ENCODE measurements around the gene ALPI. TPM values are rescaled to one million over a fixed set of nuclear protein-coding genes. Genes with fewer than 3 reads are reported as not detected.
"Not testable (repeated sequence)": the region's sequence is repeated elsewhere in the genome, so short reads cannot be mapped to it uniquely, and the experiment has no call there.

Gene ALPI
- total and polyA plus RNA-seq, 9 of the 15 experiments (the other 6 are each of a cell fraction or from before 2014, with no cell fraction given) = not detected

DNA sequence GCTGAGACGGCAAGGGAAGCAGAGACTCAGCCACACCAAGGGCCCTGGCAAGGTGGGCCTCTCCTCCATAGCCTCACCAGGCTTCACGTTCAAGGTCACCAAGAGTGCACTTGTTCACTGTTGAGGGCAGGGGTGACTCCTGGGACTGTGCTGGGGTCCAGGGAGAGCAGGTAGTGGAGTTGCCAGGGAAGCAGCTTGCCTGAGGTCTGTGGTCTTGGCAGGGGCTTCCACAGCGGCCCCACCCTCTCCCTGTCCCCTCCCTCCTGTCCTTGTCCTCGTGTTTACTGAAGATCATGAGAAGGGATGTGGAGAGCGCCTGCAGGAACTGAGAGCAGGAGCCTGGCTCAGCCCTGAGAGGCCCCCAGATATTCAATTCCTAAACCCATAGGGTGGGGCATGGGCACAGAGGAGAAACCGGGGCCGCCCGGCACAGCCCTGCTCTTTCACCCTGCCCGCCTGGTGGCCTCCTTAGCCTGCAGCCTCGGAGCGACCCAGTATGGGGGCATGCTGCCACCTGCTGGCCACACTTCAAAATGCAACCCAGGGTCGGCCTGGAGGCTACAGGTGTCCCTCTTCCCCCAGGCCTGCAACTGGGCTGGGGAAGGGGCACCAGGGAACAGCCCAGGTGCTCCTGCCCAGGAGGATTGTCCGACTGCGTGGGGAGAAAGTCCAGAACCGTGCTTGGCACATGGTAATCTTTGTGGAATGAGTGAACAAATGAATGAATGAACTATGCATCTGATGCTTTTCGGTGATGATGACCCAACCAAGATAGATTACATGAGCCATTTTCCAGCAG, 15.5 kb upstream of the ALPI start:
- H3K4me2 ChIP-seq (ENCODE audit: insufficient read depth, low read length); H3K79me2 ChIP-seq (ENCODE audit: control insufficient read depth, insufficient read depth, low read length); H4K20me1 ChIP-seq (replicated peaks; ENCODE audit: control insufficient read depth, insufficient read depth, low read length); POLR2A ChIA-PET; BruUV-seq (replicated peaks); H3K9me3 ChIP-seq (replicated peaks; ENCODE audit: control insufficient read depth, insufficient read depth, low read depth, low read length); H3K4me3 ChIP-seq; H3K9ac ChIP-seq (ENCODE audit: insufficient read depth in 1 of 2, low read depth in 2 of 2, low read length in 2 of 2); H3K9me1 ChIP-seq (ENCODE audit: control insufficient read depth, insufficient read depth, low read length); FAIRE-seq; in situ Hi-C loops (cut with MboI); H3K36me3 ChIP-seq (ENCODE audit: control insufficient read depth, insufficient read depth, low read length); H2AFZ ChIP-seq (ENCODE audit: low read depth, low read length); H3K27ac ChIP-seq (ENCODE audit: extremely low read depth, low read depth, low read length); TF ChIP-seq REST (CRISPR knock-in tag; IDR thresholded peaks at IDR 0.05; ENCODE audit: low read depth): not testable (repeated sequence)
- WGBS (ENCODE audit: insufficient coverage, low coverage, missing lambda C conversion rate) = 10% methylated on average over 10 of the region's 16 CpGs
- DNase-seq (ENCODE audit: extremely low read depth in 1 of 4, low spot score in 3 of 4) (peak; percentile 68 to 72 (median 70)), ATAC-seq (peak; percentile 90)
- intact Hi-C loops (cut with micrococcal nuclease) = loop anchor here (2.0 to 5.0 kb wide), 3 partner anchors 73 to 588 kb away; no protein-coding TSS in a partner anchor
- H3K4me1 ChIP-seq (replicated peaks in 1 of 2; ENCODE audit: control insufficient read depth in 2 of 2, insufficient read depth in 2 of 2, low read length in 2 of 2) = peaks cover 0 to 12% of the 10 kb centered on the region in 2 experiments; a peak in 2 of 5 replicates
- peaks cover 0 to 24% of the 10 kb centered on the region in 2 experiments; a peak in 3 of 5 replicates for H3K27me3 ChIP-seq (ENCODE audit: control insufficient read depth in 2 of 2, insufficient read depth in 2 of 2, low read length in 2 of 2)
- TF ChIP-seq CTCF (IDR thresholded peaks at IDR 0.05 in 2 of 3, conservative IDR thresholded peaks at IDR 0.05 in 1 of 3; ENCODE audit: insufficient read depth in 2 of 3, low read depth in 1 of 3, low read length in 3 of 3) (peak; percentile 73 to 81 (median 75)), STAG1 (CRISPR knock-in tag; IDR thresholded peaks at IDR 0.05; ENCODE audit: borderline replicate concordance) (peak; percentile 81; the same call in 1 of the 2 replicates), REST (IDR thresholded peaks at IDR 0.05; ENCODE audit: borderline replicate concordance) (peak; percentile 32; the same call in 1 of the 2 replicates), RAD21 (CRISPR knock-in tag; conservative IDR thresholded peaks at IDR 0.05 in 1 of 2, IDR thresholded peaks at IDR 0.05 in 1 of 2) (peak; percentile 56 to 75)
- CTCF ChIA-PET (ENCODE audit: low intra/inter-chr PET ratio) = interaction anchor here (0.7 to 1.0 kb wide), 2 partner anchors 420 to 540 kb away, joined by 3 to 4 read pairs; no protein-coding TSS in a partner anchor

Data from K562 (cell line).